Neutrophil (primary cell): ENCODE data around the gene PTPRD.

Experiments
- H3K27ac ChIP-seq: fragments of 200-600 bp; sonication (generic); 2 replicates; pipeline ENCODE4 v1.5.1; 2016; ENCODE audit warnings: mild to moderate bottlenecking, moderate library complexity
- H3K27me3 ChIP-seq: fragments of 200-600 bp; sonication (generic); 2 replicates; pipeline ENCODE4 v1.6.0; 2016; ENCODE audit warnings: mild to moderate bottlenecking
- H3K36me3 ChIP-seq: fragments of 200-600 bp; sonication (generic); 2 replicates; pipeline ENCODE4 v1.5.1; 2017
- H3K4me1 ChIP-seq, 2 experiments: fragments of 200-600 bp in 1 of 2; sonication (generic) in 1 of 2; 1 replicate in 1 of 2; 2 replicates in 1 of 2; pipeline versions ENCODE4 v1.5.1 to v1.6.1; 2013 to 2016; ENCODE audit warnings: low read depth in 1 of 2, low read length in 1 of 2, mild to moderate bottlenecking in 1 of 2, moderate library complexity in 1 of 2; ENCODE audit not compliant: control insufficient read depth in 1 of 2, insufficient read depth in 1 of 2
- H3K4me3 ChIP-seq, 2 experiments: fragments of 200-600 bp in 1 of 2; sonication (generic) in 1 of 2; 1 replicate in 1 of 2; 2 replicates in 1 of 2; pipeline ENCODE4 v1.5.1; 2013 to 2016; ENCODE audit warnings: low read depth in 1 of 2, low read length in 1 of 2, mild to moderate bottlenecking in 1 of 2, moderate library complexity in 1 of 2
- H3K9me3 ChIP-seq: fragments of 200-600 bp; sonication (generic); 2 replicates; pipeline ENCODE4 v1.5.1; 2016
- CTCF ChIP-seq: fragments of 200-600 bp; sonication (generic); IDR thresholded peaks from 2 replicates; pipeline ENCODE4 v1.5.1; 2016; ENCODE audit warnings: antibody characterized with exemption

The PTPRD gene

GRCh38 chr9:8589476-8589875, 2023.3 kb downstream of the PTPRD start:
- Histone ChIP-seq H3K9me3 (no peaks in the 10 kb centered on the region), H3K4me1 (no peaks in the 10 kb centered on the region), H3K36me3 (no peaks in the 10 kb centered on the region), H3K27ac (no peak overlapping the region), H3K27me3 (no peaks in the 10 kb centered on the region), H3K4me3 (no peak overlapping the region)
- no peak for TF ChIP-seq CTCF

- TF ChIP-seq CTCF: no peak
- Histone ChIP-seq H3K36me3 (no peaks in the 10 kb centered on the region), H3K4me3 (no peak overlapping the region), H3K4me1 (no peaks in the 10 kb centered on the region), H3K9me3 (no peaks in the 10 kb centered on the region), H3K27ac (no peak overlapping the region), H3K27me3 (no peaks in the 10 kb centered on the region)
These were observed 2027.8 kb downstream of the PTPRD start for GRCh38 chr9:8585036-8585435.

GRCh38 chr9:8579661-8580060, 2033.1 kb downstream of the PTPRD start:
- H3K4me1 ChIP-seq: no peaks in the 10 kb centered on the region
- no peaks in the 10 kb centered on the region for H3K9me3 ChIP-seq
- no peak for TF ChIP-seq CTCF
- no peak overlapping the region for H3K4me3 ChIP-seq
- H3K36me3 ChIP-seq: no peaks in the 10 kb centered on the region
- H3K27ac ChIP-seq: no peak overlapping the region
- no peaks in the 10 kb centered on the region for H3K27me3 ChIP-seq

- Histone ChIP-seq H3K27ac (no peak overlapping the region), H3K36me3 (no peaks in the 10 kb centered on the region), H3K4me1 (no peaks in the 10 kb centered on the region), H3K9me3 (no peaks in the 10 kb centered on the region), H3K27me3 (no peaks in the 10 kb centered on the region), H3K4me3 (no peak overlapping the region)
- no peak for TF ChIP-seq CTCF
These were observed 2036.1 kb downstream of the PTPRD start for GRCh38 chr9:8576741-8577140.

- no peaks in the 10 kb centered on the region for H3K27me3 ChIP-seq
- H3K9me3 ChIP-seq: no peaks in the 10 kb centered on the region
- no peaks in the 10 kb centered on the region for H3K4me1 ChIP-seq
- no peak overlapping the region for H3K27ac ChIP-seq
- H3K36me3 ChIP-seq: no peaks in the 10 kb centered on the region
- no peak for TF ChIP-seq CTCF
- no peak overlapping the region for H3K4me3 ChIP-seq
These were observed 2038.0 kb downstream of the PTPRD start for GRCh38 chr9:8574846-8575245.

GRCh38 chr9:8572209-8572608, 2040.6 kb downstream of the PTPRD start:
- Histone ChIP-seq H3K9me3 (no peaks in the 10 kb centered on the region), H3K27ac (no peak overlapping the region), H3K4me3 (no peak overlapping the region), H3K36me3 (no peaks in the 10 kb centered on the region), H3K4me1 (no peaks in the 10 kb centered on the region), H3K27me3 (no peaks in the 10 kb centered on the region)
- TF ChIP-seq CTCF: no peak
